ENCODE measurements around the gene TXNL4A.

DNA sequence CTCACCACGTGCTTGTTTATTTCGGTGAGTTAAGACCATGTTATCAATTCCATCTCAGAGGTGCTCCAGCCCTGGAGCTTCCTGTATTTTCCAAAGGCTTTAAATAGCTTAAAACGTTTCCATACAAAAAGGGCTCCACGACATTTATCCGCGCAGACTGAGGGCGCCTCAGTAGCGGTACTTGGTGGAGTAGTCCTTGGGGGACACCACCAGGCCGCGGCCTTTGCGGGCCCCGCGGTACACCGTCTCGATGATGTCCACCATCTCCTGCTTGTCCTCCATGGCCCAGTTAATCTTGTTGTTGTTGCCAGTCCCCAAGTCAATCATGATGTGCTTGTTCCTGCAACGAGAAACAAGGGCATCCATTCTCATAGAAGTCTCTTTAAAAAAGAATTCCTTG is 14.8 kb downstream of the TXNL4A start:
- TF ChIP-seq, protein P1, sequence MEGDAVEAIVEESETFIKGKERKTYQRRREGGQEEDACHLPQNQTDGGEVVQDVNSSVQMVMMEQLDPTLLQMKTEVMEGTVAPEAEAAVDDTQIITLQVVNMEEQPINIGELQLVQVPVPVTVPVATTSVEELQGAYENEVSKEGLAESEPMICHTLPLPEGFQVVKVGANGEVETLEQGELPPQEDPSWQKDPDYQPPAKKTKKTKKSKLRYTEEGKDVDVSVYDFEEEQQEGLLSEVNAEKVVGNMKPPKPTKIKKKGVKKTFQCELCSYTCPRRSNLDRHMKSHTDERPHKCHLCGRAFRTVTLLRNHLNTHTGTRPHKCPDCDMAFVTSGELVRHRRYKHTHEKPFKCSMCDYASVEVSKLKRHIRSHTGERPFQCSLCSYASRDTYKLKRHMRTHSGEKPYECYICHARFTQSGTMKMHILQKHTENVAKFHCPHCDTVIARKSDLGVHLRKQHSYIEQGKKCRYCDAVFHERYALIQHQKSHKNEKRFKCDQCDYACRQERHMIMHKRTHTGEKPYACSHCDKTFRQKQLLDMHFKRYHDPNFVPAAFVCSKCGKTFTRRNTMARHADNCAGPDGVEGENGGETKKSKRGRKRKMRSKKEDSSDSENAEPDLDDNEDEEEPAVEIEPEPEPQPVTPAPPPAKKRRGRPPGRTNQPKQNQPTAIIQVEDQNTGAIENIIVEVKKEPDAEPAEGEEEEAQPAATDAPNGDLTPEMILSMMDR (conservative IDR thresholded peaks at IDR 0.05 in 1 of 2, IDR thresholded peaks at IDR 0.05 in 1 of 2; ENCODE audit: low read depth in 1 of 2, low read length in 2 of 2): no peak
- TF ChIP-seq EZH2 (IDR thresholded peaks at IDR 0.05; ENCODE audit: low read length, missing control alignments): no peak

Measured in fibroblast of lung (primary cell).